H9 (cell line): ENCODE measurements around the gene TUBGCP5. TPM values are rescaled to one million over a fixed set of nuclear protein-coding genes. Genes with fewer than 3 reads are reported as not detected.

Source experiments
- DNase-seq: peaks from one replicate; pipeline ENCODE4 v3.0.0-alpha.2; 2017
- H2AFZ ChIP-seq: one replicate; pipeline ENCODE4 v1.6.1; 2013; ENCODE audit warnings: mild to moderate bottlenecking, low read length, control low read depth, moderate library complexity
- H2AK5ac ChIP-seq: 2 replicates; pipeline ENCODE4 v1.6.1; 2013; ENCODE audit warnings: low read length, control low read depth, mixed read lengths; ENCODE audit not compliant: insufficient read length
- H2BK120ac ChIP-seq: one replicate; pipeline ENCODE4 v1.6.1; 2013; ENCODE audit warnings: low read depth, mild to moderate bottlenecking, low read length, control low read depth, inconsistent platforms; ENCODE audit not compliant: poor library complexity, severe bottlenecking
- H2BK12ac ChIP-seq: 2 replicates; pipeline ENCODE4 v1.6.1; 2013; ENCODE audit warnings: low read length, control low read depth, mixed read lengths, low read depth; ENCODE audit not compliant: insufficient read length
- H2BK15ac ChIP-seq: 2 replicates; pipeline ENCODE4 v1.6.1; 2013; ENCODE audit warnings: low read depth, low read length, control low read depth
- H2BK20ac ChIP-seq: one replicate; pipeline ENCODE4 v1.6.1; 2013; ENCODE audit warnings: low read depth, mild to moderate bottlenecking, low read length, control low read depth, inconsistent platforms; ENCODE audit not compliant: poor library complexity, severe bottlenecking
- H2BK5ac ChIP-seq: 2 replicates; pipeline ENCODE4 v1.6.1; 2013; ENCODE audit warnings: low read length, control low read depth, mixed read lengths; ENCODE audit not compliant: insufficient read length
- H3K14ac ChIP-seq: 2 replicates; pipeline ENCODE4 v1.6.1; 2013; ENCODE audit warnings: low read length, control low read depth; ENCODE audit not compliant: insufficient read depth
- H3K18ac ChIP-seq: 2 replicates; pipeline ENCODE4 v1.6.1; 2013; ENCODE audit warnings: low read depth, mild to moderate bottlenecking, mixed read lengths, low read length, control low read depth; ENCODE audit not compliant: insufficient read length
- H3K23ac ChIP-seq: 2 replicates; pipeline ENCODE4 v1.6.1; 2013; ENCODE audit warnings: low read length, control low read depth, mixed read lengths, low read depth; ENCODE audit not compliant: insufficient read length
- H3K23me2 ChIP-seq: 2 replicates; pipeline ENCODE4 v1.6.1; 2013; ENCODE audit warnings: low read depth, mild to moderate bottlenecking, mixed read lengths, low read length, control low read depth; ENCODE audit not compliant: insufficient read length, poor library complexity, severe bottlenecking
- H3K27ac ChIP-seq: 2 replicates; pipeline ENCODE4 v1.5.1; 2013; ENCODE audit warnings: low read length, control low read depth, mixed read lengths, low read depth; ENCODE audit not compliant: insufficient read length
- H3K27me3 ChIP-seq: 2 replicates; pipeline ENCODE4 v1.6.1; 2013; ENCODE audit warnings: low read length, control low read depth, inconsistent platforms; ENCODE audit not compliant: insufficient read depth
- H3K4ac ChIP-seq: 2 replicates; pipeline ENCODE4 v1.6.1; 2013; ENCODE audit warnings: low read depth, mild to moderate bottlenecking, control low read depth, inconsistent platforms, low read length, moderate library complexity
- H3K4me1 ChIP-seq: 2 replicates; pipeline ENCODE4 v1.6.1; 2013; ENCODE audit warnings: low read length, control low read depth, inconsistent platforms; ENCODE audit not compliant: insufficient read depth
- H3K4me2 ChIP-seq: 2 replicates; pipeline ENCODE4 v1.6.1; 2013; ENCODE audit warnings: low read length, control low read depth, mixed read lengths; ENCODE audit not compliant: insufficient read length, insufficient read depth
- H3K56ac ChIP-seq: 2 replicates; pipeline ENCODE4 v1.6.1; 2013; ENCODE audit warnings: low read depth, mild to moderate bottlenecking, mixed read lengths, low read length, control low read depth; ENCODE audit not compliant: insufficient read length
- H3K79me1 ChIP-seq: 2 replicates; pipeline ENCODE4 v1.6.1; 2013; ENCODE audit warnings: low read depth, mild to moderate bottlenecking, moderate library complexity, low read length, control low read depth, inconsistent platforms; ENCODE audit not compliant: insufficient read depth, poor library complexity, severe bottlenecking
- H3K79me2 ChIP-seq: 2 replicates; pipeline ENCODE4 v1.6.1; 2013; ENCODE audit warnings: low read length, control low read depth, inconsistent platforms; ENCODE audit not compliant: insufficient read depth
- H3K9ac ChIP-seq: 2 replicates; pipeline ENCODE4 v1.6.1; 2013; ENCODE audit warnings: low read length, control low read depth, mixed read lengths; ENCODE audit not compliant: insufficient read length; ENCODE audit errors: extremely low read depth
- H3K9me3 ChIP-seq: one replicate; pipeline ENCODE4 v1.6.1; 2013; ENCODE audit warnings: low read depth, low read length, inconsistent platforms; ENCODE audit not compliant: control insufficient read depth
- H3T11ph ChIP-seq: one replicate; pipeline ENCODE4 v1.6.1; 2013; ENCODE audit warnings: mild to moderate bottlenecking, low read length, control low read depth, inconsistent platforms
- H4K20me1 ChIP-seq: one replicate; pipeline ENCODE4 v1.6.1; 2013; ENCODE audit not compliant: control insufficient read depth, insufficient read length, insufficient read depth
- H4K5ac ChIP-seq: 2 replicates; pipeline ENCODE4 v1.6.1; 2013; ENCODE audit warnings: low read depth, mild to moderate bottlenecking, mixed read lengths, low read length, control low read depth; ENCODE audit not compliant: insufficient read length
- H4K8ac ChIP-seq: replicated peaks from 2 replicates; pipeline ENCODE4 v1.6.1; 2013; ENCODE audit warnings: low read length, control low read depth, mixed read lengths, low read depth; ENCODE audit not compliant: insufficient read length
- H4K91ac ChIP-seq: 2 replicates; pipeline ENCODE4 v1.6.1; 2013; ENCODE audit warnings: low read depth, mild to moderate bottlenecking, moderate library complexity, mixed read lengths, low read length, control low read depth; ENCODE audit not compliant: insufficient read length
- H3K27ac Mint-ChIP-seq, 3 experiments: 2 replicates in 2 of 3; 3 replicates in 1 of 3; pipeline ENCODE4 v1.8.0; 2020 to 2021; ENCODE audit warnings: mixed read lengths in 3 of 3, mild to moderate bottlenecking in 1 of 3, moderate library complexity in 1 of 3
- H3K27me3 Mint-ChIP-seq: 2 replicates; pipeline ENCODE4 v1.8.0; 2021; ENCODE audit warnings: low read depth, mild to moderate bottlenecking, moderate library complexity, mixed read lengths
- H3K36me3 Mint-ChIP-seq, 3 experiments: 2 replicates in 2 of 3; 3 replicates in 1 of 3; pipeline ENCODE4 v1.8.0; 2020 to 2021; ENCODE audit warnings: low read depth in 3 of 3, mixed read lengths in 3 of 3; ENCODE audit not compliant: insufficient read depth in 1 of 3
- H3K4me1 Mint-ChIP-seq, 2 experiments: 2 replicates each; pipeline ENCODE4 v1.8.0; 2020; ENCODE audit warnings: mixed read lengths in 2 of 2
- H3K4me3 Mint-ChIP-seq, 2 experiments: 2 replicates in 1 of 2; 3 replicates in 1 of 2; pipeline ENCODE4 v1.8.0; 2020 to 2021; ENCODE audit warnings: mild to moderate bottlenecking in 2 of 2, mixed read lengths in 2 of 2, moderate library complexity in 1 of 2
- H3K9me3 Mint-ChIP-seq, 2 experiments: 2 replicates in 1 of 2; 3 replicates in 1 of 2; pipeline ENCODE4 v1.8.0; 2020; ENCODE audit warnings: mild to moderate bottlenecking in 2 of 2, mixed read lengths in 2 of 2, moderate library complexity in 1 of 2
- CTCF ChIP-seq: fragments of 200-600 bp; sonication (generic); conservative IDR thresholded peaks from 3 replicates; pipeline ENCODE4 v1.8.0; 2021; ENCODE audit warnings: antibody characterized with exemption, mild to moderate bottlenecking
- WGBS: extraction: QIAGEN DNeasy Blood & Tissue Kit; methylation state at CpG from one replicate; pipeline ENCODE4 v1.1.7; 2013; ENCODE audit warnings: missing lambda C conversion rate, low lambda C conversion rate, mixed read lengths; ENCODE audit not compliant: insufficient read length; ENCODE audit errors: extremely low coverage; 5-methylcytosine and 5-hydroxymethylcytosine counted together
- total RNA-seq: library from RNA; stranded (reverse); gene quantifications from 2 replicates; pipeline ENCODE4 v1.2.1, GENCODE V29; 2021

The TUBGCP5 gene
- total RNA-seq, 1 experiment from 2014 or later: 15.3 TPM

GRCh38 chr15:22973286-22973685, 66.1 kb downstream of the TUBGCP5 start:
- Histone ChIP-seq H4K8ac (no peak overlapping the region), H3K27me3 (no peaks in the 10 kb centered on the region; the same call in 1 of the 2 replicates), H2BK120ac (no peak overlapping the region), H3K27ac (no peak overlapping the region), H2AFZ (no peak overlapping the region), H4K91ac (no peak overlapping the region), H2AK5ac (no peak overlapping the region), H2BK15ac (no peak overlapping the region), H2BK20ac (no peak overlapping the region), H3K9ac (no peak overlapping the region), H4K5ac (no peak overlapping the region), H3K14ac (no peak overlapping the region), H3K4ac (no peak overlapping the region), H3K18ac (no peak overlapping the region), H3K56ac (no peak overlapping the region), H3K9me3 (no peaks in the 10 kb centered on the region), H3K4me1 (peaks cover 5% of the 10 kb centered on the region; the same call in 1 of the 2 replicates), H3T11ph (no peak overlapping the region), H2BK5ac (no peak overlapping the region), H2BK12ac (no peak overlapping the region), H4K20me1 (no peaks in the 10 kb centered on the region), H3K79me2 (peaks cover 6% of the 10 kb centered on the region; the same call in 1 of the 2 replicates), H3K23me2 (no peaks in the 10 kb centered on the region), H3K4me2 (no peak overlapping the region), H3K79me1 (peaks cover 17% of the 10 kb centered on the region), H3K23ac (no peak overlapping the region)
- Mint-ChIP-seq H3K4me3 (no peak overlapping the region), H3K36me3 (peaks cover 0 to 6% (median 3%) of the 10 kb centered on the region in 3 experiments; a peak in 4 of 7 replicates), H3K27me3 (peaks cover 10% of the 10 kb centered on the region), H3K9me3 (no peaks in the 10 kb centered on the region; a peak in 2 of 5 replicates), H3K4me1 (peaks cover 15 to 16% of the 10 kb centered on the region in 2 experiments), H3K27ac (no peak overlapping the region)
- DNase-seq: no peak
- no CpG with 5 or more reads among the region's 5 CpGs for WGBS
- no peak for TF ChIP-seq CTCF
